ENCODE results near the gene PMF1. TPM values are rescaled to one million over a fixed set of nuclear protein-coding genes. Genes with fewer than 3 reads are reported as not detected.

PMF1 gene
- total and polyA plus RNA-seq, 2 experiments from 2014 or later, result 44.4 to 47.7 TPM

DNA sequence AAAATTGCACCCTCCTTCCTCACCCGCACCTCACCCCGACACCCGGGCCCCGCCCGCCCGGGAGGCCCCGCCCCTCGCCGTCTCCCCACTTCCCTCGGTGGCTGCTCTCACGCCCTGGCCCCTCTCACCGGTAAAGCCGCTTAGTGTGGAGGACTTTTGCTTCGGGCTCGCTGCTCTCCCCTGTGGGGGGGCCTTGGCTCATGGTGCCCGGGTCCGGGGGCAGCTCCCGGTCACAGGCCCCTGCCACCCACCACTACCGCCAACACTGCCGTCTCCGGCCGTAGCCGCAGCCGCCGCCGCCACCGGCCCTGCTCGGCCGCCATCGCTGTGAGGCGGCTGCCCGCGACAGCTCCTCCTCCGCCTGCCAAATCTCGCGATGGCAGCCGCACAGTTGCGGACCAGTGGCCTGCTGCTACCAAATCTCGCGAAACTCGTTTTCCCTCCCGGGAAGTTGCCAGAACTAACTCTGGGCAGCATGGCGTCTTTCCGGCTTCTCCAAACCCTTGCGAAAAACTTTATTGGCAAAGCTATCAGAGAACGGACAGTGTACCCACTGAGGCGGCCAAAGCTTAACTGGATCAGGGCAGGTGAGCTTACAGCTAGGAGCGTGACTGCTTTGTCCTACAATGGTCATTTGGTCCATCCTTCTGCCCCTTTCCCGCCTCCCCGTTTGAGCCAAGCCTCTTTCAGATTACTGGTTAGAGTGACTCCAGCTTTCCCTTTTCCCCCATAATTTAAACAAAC is 69.8 kb downstream of the PMF1 start, which contains the start of gene SMG5:
TSS of gene SMG5 (minus strand) at position 347 of the 744 bp plus-strand sequence. CDS start at position 202, 145 bp downstream.
- peak within 1 kb of the TSS; percentile 89 for H3K4me2 ChIP-seq (ENCODE audit: unreplicated experiment)
- H3K9me2 ChIP-seq (ENCODE audit: insufficient read depth), result no peaks in the 10 kb centered on the region
- peaks cover 4% of the 10 kb centered on the region; the same call in 1 of the 2 replicates for H4K20me1 ChIP-seq (ENCODE audit: insufficient read depth)
- 1% methylated on average over 49 to 50 of the region's 50 CpGs for WGBS, 2 experiments (ENCODE audit: low coverage in 1 of 2, low lambda C conversion rate in 2 of 2, missing lambda C conversion rate in 2 of 2)
- no peaks in the 10 kb centered on the region for H3K9me3 ChIP-seq (ENCODE audit: low read depth)
- H3K27me3 ChIP-seq (replicated peaks; ENCODE audit: insufficient read depth), result no peaks in the 10 kb centered on the region
- H2AFZ ChIP-seq, result peak within 1 kb of the TSS; percentile 88
- H3K9ac ChIP-seq, result peak within 1 kb of the TSS; percentile 93
- peaks cover 30% of the 10 kb centered on the region for H3F3A ChIP-seq (ENCODE audit: insufficient read depth)
- in situ Hi-C loops (cut with MboI), result no loop called here
- H3K4me3 ChIP-seq, result peak within 1 kb of the TSS; percentile 94
- peaks cover 32% of the 10 kb centered on the region for H3K4me1 ChIP-seq (ENCODE audit: insufficient read depth)
- H3K27ac ChIP-seq, result peak within 1 kb of the TSS; percentile 80
- TF ChIP-seq EZH2phosphoT487 (IDR thresholded peaks at IDR 0.05; ENCODE audit: insufficient read depth, low read depth), result no peak
- TF ChIP-seq EZH2 (IDR thresholded peaks at IDR 0.05; ENCODE audit: insufficient read depth, poor library complexity, severe bottlenecking), result no peak
- peaks cover 57% of the 10 kb centered on the region for H3K79me2 ChIP-seq (ENCODE audit: insufficient read depth)
- DNase-seq, result peak; percentile 99
- H3K36me3 ChIP-seq (ENCODE audit: low read depth), result peaks cover 4% of the 10 kb centered on the region; the same call in 1 of the 2 replicates

DNA sequence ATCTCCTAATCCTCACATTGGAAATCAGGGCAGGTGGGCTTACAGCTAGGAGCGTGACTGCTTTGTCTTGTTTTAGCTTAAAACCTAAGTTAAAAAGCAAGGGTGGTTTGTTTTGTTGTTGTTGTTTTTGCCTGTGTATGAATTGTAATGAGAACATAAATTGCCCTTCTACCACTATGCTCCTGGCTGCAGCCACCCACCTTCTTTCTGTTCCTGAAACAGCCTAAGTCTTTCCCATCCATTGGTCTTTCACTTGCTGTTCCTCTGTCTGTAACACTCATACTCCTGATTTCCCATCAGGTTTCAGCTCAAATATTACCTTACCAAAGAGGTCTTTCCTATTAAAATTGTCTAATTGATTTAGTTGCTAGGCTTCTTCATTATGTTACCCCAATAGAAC is 70.7 kb downstream of the PMF1 start:
- peaks cover 51% of the 10 kb centered on the region for H3K79me2 ChIP-seq (ENCODE audit: insufficient read depth)
- H3F3A ChIP-seq (ENCODE audit: insufficient read depth), result peaks cover 30% of the 10 kb centered on the region
- H3K27me3 ChIP-seq (replicated peaks; ENCODE audit: insufficient read depth), result no peaks in the 10 kb centered on the region
- H3K4me2 ChIP-seq (ENCODE audit: unreplicated experiment), result peak overlapping the region; percentile 89
- no peak for DNase-seq
- H3K4me3 ChIP-seq, result peak overlapping the region; percentile 94
- H3K9me2 ChIP-seq (ENCODE audit: insufficient read depth), result no peaks in the 10 kb centered on the region
- WGBS, 2 experiments (ENCODE audit: low coverage in 1 of 2, low lambda C conversion rate in 2 of 2, missing lambda C conversion rate in 2 of 2), result 51 to 71% methylated on average over 1 of the region's 1 CpG
- peaks cover 1% of the 10 kb centered on the region; the same call in 1 of the 2 replicates for H3K36me3 ChIP-seq (ENCODE audit: low read depth)
- TF ChIP-seq EZH2phosphoT487 (IDR thresholded peaks at IDR 0.05; ENCODE audit: insufficient read depth, low read depth) (no peak), EZH2 (IDR thresholded peaks at IDR 0.05; ENCODE audit: insufficient read depth, poor library complexity, severe bottlenecking) (no peak)
- H4K20me1 ChIP-seq (ENCODE audit: insufficient read depth), result peaks cover 4% of the 10 kb centered on the region; the same call in 1 of the 2 replicates
- H3K9me3 ChIP-seq (ENCODE audit: low read depth), result no peaks in the 10 kb centered on the region
- peak overlapping the region; percentile 80 for H3K27ac ChIP-seq
- H3K4me1 ChIP-seq (ENCODE audit: insufficient read depth), result peaks cover 32% of the 10 kb centered on the region
- in situ Hi-C loops (cut with MboI), result no loop called here
- H3K9ac ChIP-seq, result peak overlapping the region; percentile 93
- H2AFZ ChIP-seq, result peak overlapping the region; percentile 88

DNA sequence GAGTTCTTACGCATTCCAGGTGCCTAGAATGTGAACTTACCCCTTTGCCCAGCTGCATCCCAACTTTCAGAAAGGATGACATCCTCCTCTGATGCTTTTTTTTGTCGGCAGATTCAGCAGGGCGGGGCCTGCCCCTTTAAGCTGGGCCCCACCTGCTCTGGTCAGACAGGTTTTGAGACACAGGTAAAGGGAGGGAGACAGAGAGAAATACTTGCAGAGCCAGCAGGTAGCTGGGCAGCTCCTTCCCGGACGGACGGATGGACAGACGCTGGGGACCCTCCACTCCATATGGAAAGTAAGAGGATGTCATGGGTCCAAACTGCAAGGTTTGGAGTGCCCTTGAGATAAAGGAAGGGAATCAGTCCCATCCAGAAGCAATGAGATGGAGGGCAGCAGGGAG is 71.3 kb downstream of the PMF1 start, which contains the start of gene TMEM79:
TSS of gene TMEM79 (plus strand) at position 214 of the 400 bp plus-strand sequence. CDS start 902 bp downstream, outside the sequence.
- H3K9me2 ChIP-seq (ENCODE audit: insufficient read depth), result no peaks in the 10 kb centered on the region
- TF ChIP-seq EZH2phosphoT487 (IDR thresholded peaks at IDR 0.05; ENCODE audit: insufficient read depth, low read depth), result no peak
- TF ChIP-seq EZH2 (IDR thresholded peaks at IDR 0.05; ENCODE audit: insufficient read depth, poor library complexity, severe bottlenecking), result no peak
- H3K4me1 ChIP-seq (ENCODE audit: insufficient read depth), result peaks cover 32% of the 10 kb centered on the region
- H3F3A ChIP-seq (ENCODE audit: insufficient read depth), result peaks cover 30% of the 10 kb centered on the region
- peaks cover 4% of the 10 kb centered on the region; the same call in 1 of the 2 replicates for H4K20me1 ChIP-seq (ENCODE audit: insufficient read depth)
- in situ Hi-C loops (cut with MboI), result no loop called here
- no peak for DNase-seq
- peak within 1 kb of the TSS; percentile 80 for H3K27ac ChIP-seq
- no peaks in the 10 kb centered on the region for H3K27me3 ChIP-seq (replicated peaks; ENCODE audit: insufficient read depth)
- H3K4me2 ChIP-seq (ENCODE audit: unreplicated experiment), result peak within 1 kb of the TSS; percentile 89
- 81 to 83% methylated on average over 7 of the region's 7 CpGs for WGBS, 2 experiments (ENCODE audit: low coverage in 1 of 2, low lambda C conversion rate in 2 of 2, missing lambda C conversion rate in 2 of 2)
- H3K36me3 ChIP-seq (ENCODE audit: low read depth), result peaks cover 7% of the 10 kb centered on the region; the same call in 1 of the 2 replicates
- peaks cover 51% of the 10 kb centered on the region for H3K79me2 ChIP-seq (ENCODE audit: insufficient read depth)
- H2AFZ ChIP-seq, result peak within 1 kb of the TSS; percentile 88
- H3K9ac ChIP-seq, result peak within 1 kb of the TSS; percentile 93
- peak within 1 kb of the TSS; percentile 94 for H3K4me3 ChIP-seq
- no peaks in the 10 kb centered on the region for H3K9me3 ChIP-seq (ENCODE audit: low read depth)

DNA sequence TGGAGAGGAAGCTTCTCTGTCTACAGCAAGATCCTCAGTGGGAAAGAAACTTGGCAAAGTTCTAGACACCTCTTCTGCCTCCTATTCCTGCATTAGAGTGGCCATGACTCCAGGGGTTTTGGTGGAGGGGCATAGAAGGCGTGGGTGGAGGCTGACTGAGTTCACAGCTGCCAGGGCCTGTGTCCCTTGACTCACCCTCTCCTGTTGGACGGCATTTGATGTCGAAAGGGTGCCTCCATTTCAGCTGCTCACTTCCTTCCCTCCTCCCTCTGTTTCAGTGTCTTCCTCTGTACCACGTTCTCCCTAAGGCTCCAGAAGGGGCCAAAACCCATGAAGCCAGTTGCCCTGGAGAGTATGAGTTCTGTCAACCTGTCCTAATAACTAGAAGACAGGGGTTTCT is 72.0 kb downstream of the PMF1 start:
- H3K9me2 ChIP-seq (ENCODE audit: insufficient read depth), result no peaks in the 10 kb centered on the region
- peak; percentile 74 for DNase-seq
- peaks cover 30% of the 10 kb centered on the region for H3F3A ChIP-seq (ENCODE audit: insufficient read depth)
- peaks cover 32% of the 10 kb centered on the region for H3K4me1 ChIP-seq (ENCODE audit: insufficient read depth)
- H2AFZ ChIP-seq, result peak overlapping the region; percentile 37; the same call in 1 of the 2 replicates
- peaks cover 51% of the 10 kb centered on the region for H3K79me2 ChIP-seq (ENCODE audit: insufficient read depth)
- no peaks in the 10 kb centered on the region for H3K9me3 ChIP-seq (ENCODE audit: low read depth)
- no peak for TF ChIP-seq EZH2 (IDR thresholded peaks at IDR 0.05; ENCODE audit: insufficient read depth, poor library complexity, severe bottlenecking)
- TF ChIP-seq EZH2phosphoT487 (IDR thresholded peaks at IDR 0.05; ENCODE audit: insufficient read depth, low read depth), result no peak
- in situ Hi-C loops (cut with MboI), result no loop called here
- WGBS, 2 experiments (ENCODE audit: low coverage in 1 of 2, low lambda C conversion rate in 2 of 2, missing lambda C conversion rate in 2 of 2), result 19 to 27% methylated on average over 4 of the region's 4 CpGs
- H3K36me3 ChIP-seq (ENCODE audit: low read depth), result peaks cover 7% of the 10 kb centered on the region; the same call in 1 of the 2 replicates
- H3K27ac ChIP-seq, result peak overlapping the region; percentile 61
- no peak overlapping the region for H3K4me3 ChIP-seq
- no peaks in the 10 kb centered on the region for H3K27me3 ChIP-seq (replicated peaks; ENCODE audit: insufficient read depth)
- H3K4me2 ChIP-seq (ENCODE audit: unreplicated experiment), result peak overlapping the region; percentile 23
- H4K20me1 ChIP-seq (ENCODE audit: insufficient read depth), result peaks cover 4% of the 10 kb centered on the region; the same call in 1 of the 2 replicates
- H3K9ac ChIP-seq, result no peak overlapping the region

Measured in GM23248 (cell line).